ENCODE data around the gene CHRM1. TPM values are rescaled to one million over a fixed set of nuclear protein-coding genes. Genes with fewer than 3 reads are reported as not detected.

The CHRM1 gene
- total RNA-seq, 1 experiment from 2014 or later, result not detected

DNA sequence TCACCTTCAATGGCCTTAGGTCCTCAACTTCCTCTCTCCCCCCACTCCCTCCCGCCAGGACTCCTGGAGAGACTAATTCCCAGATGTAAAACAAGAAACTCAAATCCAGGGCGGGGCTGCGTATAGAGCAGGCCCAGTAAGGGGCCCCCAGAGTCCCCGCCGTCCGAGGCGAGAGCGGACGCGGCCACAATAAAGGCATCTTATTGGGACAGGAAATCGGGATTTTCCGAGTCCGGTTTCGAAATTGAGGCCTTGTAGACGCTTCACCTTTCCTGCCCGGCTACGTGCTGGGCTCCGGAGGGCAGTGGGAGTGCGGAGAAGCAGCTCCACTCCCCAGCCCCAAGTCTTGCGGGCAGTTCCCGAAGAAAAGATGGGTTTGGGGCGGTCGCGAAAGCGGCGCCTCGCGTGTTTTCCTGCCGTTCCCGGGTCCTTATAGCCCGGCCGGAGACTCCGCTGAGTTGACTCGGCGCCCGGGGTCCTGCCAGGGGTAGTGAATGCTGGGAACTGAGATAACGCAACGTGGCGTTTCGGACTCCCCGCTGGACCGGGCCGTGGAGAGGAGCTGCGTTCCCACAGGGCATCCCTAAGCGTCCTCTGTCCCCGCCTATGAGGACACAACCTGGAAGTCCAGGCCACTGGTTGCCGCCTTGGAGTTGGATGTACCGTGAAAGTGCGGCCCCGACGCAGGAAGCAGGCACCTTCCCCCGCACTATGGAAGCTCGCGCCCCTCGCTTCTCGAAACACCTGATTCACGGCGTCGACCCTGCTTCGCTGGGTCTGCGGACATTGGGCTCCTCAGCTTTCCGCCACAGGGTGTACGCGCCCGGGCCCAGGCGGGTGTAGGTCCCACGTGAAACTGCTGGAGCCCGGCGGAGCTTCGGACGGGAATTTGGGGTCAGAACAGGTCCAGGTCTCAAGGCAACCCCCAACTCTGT, 4.8 kb upstream of the CHRM1 start:
- DNase-seq, result no peak
- Histone ChIP-seq H3K9me3 (ENCODE audit: low read length) (no peaks in the 10 kb centered on the region), H4K20me1 (ENCODE audit: low read length) (no peaks in the 10 kb centered on the region), H3K27ac (ENCODE audit: low read length) (no peak overlapping the region), H3K27me3 (ENCODE audit: low read length) (peaks cover 20% of the 10 kb centered on the region), H3K9me2 (replicated peaks; ENCODE audit: low read length) (no peaks in the 10 kb centered on the region), H3K4me3 (ENCODE audit: low read length) (no peak overlapping the region), H3F3A (ENCODE audit: low read length, unreplicated experiment) (no peaks in the 10 kb centered on the region), H3K4me2 (ENCODE audit: low read length) (no peak overlapping the region), H2AFZ (ENCODE audit: low read length) (no peak overlapping the region), H3K9ac (ENCODE audit: low read length) (no peak overlapping the region), H3K36me3 (ENCODE audit: low read depth, low read length) (no peaks in the 10 kb centered on the region), H3K79me2 (ENCODE audit: low read length) (no peaks in the 10 kb centered on the region), H3K4me1 (ENCODE audit: insufficient read depth, low read length) (no peaks in the 10 kb centered on the region; the same call in 1 of the 2 replicates)
- intact Hi-C loops (cut with micrococcal nuclease), result no loop called here
- ATAC-seq, result no peak
- TF ChIP-seq EZH2phosphoT487 (IDR thresholded peaks at IDR 0.05; ENCODE audit: borderline replicate concordance, low read length) (no peak), EZH2 (IDR thresholded peaks at IDR 0.05; ENCODE audit: low read length, unreplicated experiment) (no peak)
- TF ChIP-seq, protein P1, sequence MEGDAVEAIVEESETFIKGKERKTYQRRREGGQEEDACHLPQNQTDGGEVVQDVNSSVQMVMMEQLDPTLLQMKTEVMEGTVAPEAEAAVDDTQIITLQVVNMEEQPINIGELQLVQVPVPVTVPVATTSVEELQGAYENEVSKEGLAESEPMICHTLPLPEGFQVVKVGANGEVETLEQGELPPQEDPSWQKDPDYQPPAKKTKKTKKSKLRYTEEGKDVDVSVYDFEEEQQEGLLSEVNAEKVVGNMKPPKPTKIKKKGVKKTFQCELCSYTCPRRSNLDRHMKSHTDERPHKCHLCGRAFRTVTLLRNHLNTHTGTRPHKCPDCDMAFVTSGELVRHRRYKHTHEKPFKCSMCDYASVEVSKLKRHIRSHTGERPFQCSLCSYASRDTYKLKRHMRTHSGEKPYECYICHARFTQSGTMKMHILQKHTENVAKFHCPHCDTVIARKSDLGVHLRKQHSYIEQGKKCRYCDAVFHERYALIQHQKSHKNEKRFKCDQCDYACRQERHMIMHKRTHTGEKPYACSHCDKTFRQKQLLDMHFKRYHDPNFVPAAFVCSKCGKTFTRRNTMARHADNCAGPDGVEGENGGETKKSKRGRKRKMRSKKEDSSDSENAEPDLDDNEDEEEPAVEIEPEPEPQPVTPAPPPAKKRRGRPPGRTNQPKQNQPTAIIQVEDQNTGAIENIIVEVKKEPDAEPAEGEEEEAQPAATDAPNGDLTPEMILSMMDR (conservative IDR thresholded peaks at IDR 0.05; ENCODE audit: low read depth, low read length), result no peak
- ChIA-PET POLR2A (ENCODE audit: unreplicated experiment) (no interaction called here), CTCF (no interaction called here)
- BruUV-seq (replicated peaks), result no TSS peak

DNA sequence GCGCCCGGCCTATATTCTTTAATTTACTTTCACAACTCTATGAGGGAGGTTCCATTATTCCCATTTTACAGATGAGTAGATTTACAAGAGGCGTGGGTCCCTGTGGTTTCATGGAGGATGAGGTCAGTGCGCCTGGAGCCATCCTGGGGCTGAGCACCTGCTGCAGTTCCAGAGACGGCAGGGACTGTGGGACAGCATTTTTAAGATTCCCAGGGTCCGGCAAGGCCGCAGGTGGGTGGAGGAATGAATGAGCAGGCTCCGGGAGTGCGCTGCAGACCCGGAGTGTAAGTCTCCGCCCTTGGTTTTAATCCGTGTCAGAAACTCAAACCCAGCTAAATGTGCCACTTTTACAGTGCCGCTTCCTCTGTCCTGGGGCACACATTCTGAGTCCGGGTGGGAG, 4.1 kb upstream of the CHRM1 start:
- intact Hi-C loops (cut with micrococcal nuclease), result no loop called here
- H3K36me3 ChIP-seq (ENCODE audit: low read depth, low read length), result no peaks in the 10 kb centered on the region
- no peak overlapping the region for H2AFZ ChIP-seq (ENCODE audit: low read length)
- BruUV-seq (replicated peaks), result no TSS peak
- no peaks in the 10 kb centered on the region for H3F3A ChIP-seq (ENCODE audit: low read length, unreplicated experiment)
- H3K27ac ChIP-seq (ENCODE audit: low read length), result no peak overlapping the region
- no peaks in the 10 kb centered on the region; the same call in 1 of the 2 replicates for H3K4me1 ChIP-seq (ENCODE audit: insufficient read depth, low read length)
- peaks cover 21% of the 10 kb centered on the region for H3K27me3 ChIP-seq (ENCODE audit: low read length)
- H3K9me3 ChIP-seq (ENCODE audit: low read length), result no peaks in the 10 kb centered on the region
- H3K9ac ChIP-seq (ENCODE audit: low read length), result no peak overlapping the region
- no peak for ATAC-seq
- POLR2A ChIA-PET (ENCODE audit: unreplicated experiment), result no interaction called here
- DNase-seq, result no peak
- no peak overlapping the region for H3K4me2 ChIP-seq (ENCODE audit: low read length)
- H3K4me3 ChIP-seq (ENCODE audit: low read length), result no peak overlapping the region
- CTCF ChIA-PET, result no interaction called here
- no peaks in the 10 kb centered on the region for H3K9me2 ChIP-seq (replicated peaks; ENCODE audit: low read length)
- H3K79me2 ChIP-seq (ENCODE audit: low read length), result no peaks in the 10 kb centered on the region
- no peaks in the 10 kb centered on the region for H4K20me1 ChIP-seq (ENCODE audit: low read length)
- TF ChIP-seq, protein P1 (conservative IDR thresholded peaks at IDR 0.05; ENCODE audit: low read depth, low read length), result no peak
- no peak for TF ChIP-seq EZH2phosphoT487 (IDR thresholded peaks at IDR 0.05; ENCODE audit: borderline replicate concordance, low read length)
- TF ChIP-seq EZH2 (IDR thresholded peaks at IDR 0.05; ENCODE audit: low read length, unreplicated experiment), result no peak
